ENCODE data around the gene TTC28.

- TF ChIP-seq CTCF (IDR thresholded peaks at IDR 0.05; ENCODE audit: insufficient read depth, low read length, poor library complexity, severe bottlenecking), result no peak
- no peak for TF ChIP-seq EZH2phosphoT487 (conservative IDR thresholded peaks at IDR 0.05; ENCODE audit: low read length)
Measured at GRCh38 chr22:28108851-28109250, 570.8 kb downstream of the TTC28 start.

Data from SU-DHL-6 (cell line).